Ascending aorta (tissue), 2 donors: ENCODE measurements around the gene NUP43. TPM values are rescaled to one million over a fixed set of nuclear protein-coding genes. Genes with fewer than 3 reads are reported as not detected.

ENCODE experiments used
- DNase-seq, 2 donors: peaks; one replicate each; pipeline ENCODE4 v3.0.0-alpha.2; 2019; ENCODE audit warnings: low spot score in 2 of 2
- H3K27ac ChIP-seq, 2 donors: fragments of 200-600 bp; sonication (generic); one replicate each; pipeline ENCODE4 v1.5.1; 2016 to 2017; ENCODE audit warnings: mild to moderate bottlenecking in 1 of 2
- H3K27me3 ChIP-seq: fragments of 200-600 bp; sonication (generic); one replicate; pipeline ENCODE4 v1.5.1; 2017
- H3K36me3 ChIP-seq, 2 donors: fragments of 200-600 bp; sonication (generic); one replicate each; pipeline ENCODE4 v1.5.1; 2016
- H3K4me1 ChIP-seq, 2 donors: fragments of 200-600 bp; sonication (generic); one replicate each; pipeline ENCODE4 v1.5.1; 2016 to 2017; ENCODE audit warnings: mild to moderate bottlenecking in 1 of 2
- H3K4me3 ChIP-seq, 2 donors: fragments of 200-600 bp; sonication (generic); one replicate each; pipeline ENCODE4 v1.5.1; 2016 to 2017; ENCODE audit warnings: mild to moderate bottlenecking in 1 of 2
- H3K9me3 ChIP-seq, 2 donors: fragments of 200-600 bp; sonication (generic); one replicate each; pipeline ENCODE4 v1.5.1; 2016
- intact Hi-C: fragments of 100-400 bp; cut with DNase I; formaldehyde crosslinking; loops from one replicate; pipeline ENCODE4 v1.15.1; 2023
- total RNA-seq: library from RNA; depleted of rRNA; stranded (reverse); fragments of >200 nt; gene quantifications from one replicate; pipeline ENCODE4 v1.1.0, GENCODE V29; 2016
- TF ChIP-seq, protein P1 (sequence below), 3 experiments: fragments of 200-600 bp in 2 of 3; fragments of 450-650 bp in 1 of 3; sonication (generic) in 2 of 3; IDR thresholded peaks; one replicate each; pipeline ENCODE4 v1.5.1; 2016 to 2019; ENCODE audit warnings: antibody characterized with exemption in 3 of 3, mild to moderate bottlenecking in 1 of 3, moderate library complexity in 1 of 3

Gene NUP43
- total RNA-seq, 1 donor from 2014 or later = 2.9 TPM

DNA sequence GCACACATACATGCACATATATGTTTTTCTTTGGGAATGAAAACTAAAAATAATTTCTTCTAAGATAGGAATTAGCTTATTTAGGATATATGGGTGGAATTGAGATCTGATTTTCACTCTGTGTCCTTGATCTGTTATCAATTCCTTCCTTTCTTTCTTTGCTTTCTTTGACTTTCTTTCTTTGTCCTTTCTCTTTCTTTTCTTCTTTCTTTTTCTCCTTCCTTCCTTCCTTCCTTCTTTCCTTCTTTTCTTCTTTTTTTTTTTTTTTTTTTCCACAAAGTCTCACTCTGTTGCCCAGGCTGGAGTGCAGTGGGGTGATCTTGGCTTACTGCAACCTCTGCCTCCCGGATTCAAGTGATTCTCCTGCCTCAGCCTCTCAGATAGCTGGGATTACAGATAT, 31.3 kb upstream of the NUP43 start:
- H3K4me1 ChIP-seq = no peaks in the 10 kb centered on the region
- intact Hi-C loops = no loop called here
- no peaks in the 10 kb centered on the region for H3K27me3 ChIP-seq
- no peaks in the 10 kb centered on the region for H3K9me3 ChIP-seq
- DNase-seq = no peak
- no peak overlapping the region for H3K4me3 ChIP-seq
- TF ChIP-seq, protein P1, sequence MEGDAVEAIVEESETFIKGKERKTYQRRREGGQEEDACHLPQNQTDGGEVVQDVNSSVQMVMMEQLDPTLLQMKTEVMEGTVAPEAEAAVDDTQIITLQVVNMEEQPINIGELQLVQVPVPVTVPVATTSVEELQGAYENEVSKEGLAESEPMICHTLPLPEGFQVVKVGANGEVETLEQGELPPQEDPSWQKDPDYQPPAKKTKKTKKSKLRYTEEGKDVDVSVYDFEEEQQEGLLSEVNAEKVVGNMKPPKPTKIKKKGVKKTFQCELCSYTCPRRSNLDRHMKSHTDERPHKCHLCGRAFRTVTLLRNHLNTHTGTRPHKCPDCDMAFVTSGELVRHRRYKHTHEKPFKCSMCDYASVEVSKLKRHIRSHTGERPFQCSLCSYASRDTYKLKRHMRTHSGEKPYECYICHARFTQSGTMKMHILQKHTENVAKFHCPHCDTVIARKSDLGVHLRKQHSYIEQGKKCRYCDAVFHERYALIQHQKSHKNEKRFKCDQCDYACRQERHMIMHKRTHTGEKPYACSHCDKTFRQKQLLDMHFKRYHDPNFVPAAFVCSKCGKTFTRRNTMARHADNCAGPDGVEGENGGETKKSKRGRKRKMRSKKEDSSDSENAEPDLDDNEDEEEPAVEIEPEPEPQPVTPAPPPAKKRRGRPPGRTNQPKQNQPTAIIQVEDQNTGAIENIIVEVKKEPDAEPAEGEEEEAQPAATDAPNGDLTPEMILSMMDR (IDR thresholded peaks at IDR 0.05) = no peak
- peaks cover 10 to 52% of the 10 kb centered on the region in 2 donors for H3K36me3 ChIP-seq
- no peak overlapping the region for H3K27ac ChIP-seq

DNA sequence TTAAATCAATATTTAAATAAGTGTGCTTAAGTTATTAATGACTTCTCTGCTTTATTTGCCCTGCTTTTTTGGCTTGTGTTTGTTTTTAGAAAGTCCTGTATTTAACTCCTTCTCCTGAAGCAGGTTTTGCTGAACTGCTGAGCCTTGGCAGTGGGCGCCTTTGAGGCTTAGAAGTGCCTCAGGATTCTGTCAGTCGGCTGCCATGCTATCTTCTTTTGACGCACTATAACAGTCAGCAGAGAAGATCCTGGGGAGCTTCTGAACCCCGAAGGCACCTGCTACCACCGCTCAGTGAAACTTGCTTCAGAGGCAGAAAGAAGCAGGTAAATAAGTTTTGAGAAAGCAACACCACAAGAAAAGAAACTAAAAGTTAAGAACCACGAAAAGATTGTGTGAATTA, 25.6 kb upstream of the NUP43 start:
- peaks cover 0 to under 1% of the 10 kb centered on the region in 2 donors for H3K4me1 ChIP-seq
- peaks cover 17 to 45% of the 10 kb centered on the region in 2 donors for H3K36me3 ChIP-seq
- no peak overlapping the region for H3K4me3 ChIP-seq
- intact Hi-C loops = no loop called here
- TF ChIP-seq, protein P1 (IDR thresholded peaks at IDR 0.05) = no peak
- H3K27ac ChIP-seq = no peak overlapping the region
- no peaks in the 10 kb centered on the region for H3K9me3 ChIP-seq
- no peak for DNase-seq
- H3K27me3 ChIP-seq = no peaks in the 10 kb centered on the region

DNA sequence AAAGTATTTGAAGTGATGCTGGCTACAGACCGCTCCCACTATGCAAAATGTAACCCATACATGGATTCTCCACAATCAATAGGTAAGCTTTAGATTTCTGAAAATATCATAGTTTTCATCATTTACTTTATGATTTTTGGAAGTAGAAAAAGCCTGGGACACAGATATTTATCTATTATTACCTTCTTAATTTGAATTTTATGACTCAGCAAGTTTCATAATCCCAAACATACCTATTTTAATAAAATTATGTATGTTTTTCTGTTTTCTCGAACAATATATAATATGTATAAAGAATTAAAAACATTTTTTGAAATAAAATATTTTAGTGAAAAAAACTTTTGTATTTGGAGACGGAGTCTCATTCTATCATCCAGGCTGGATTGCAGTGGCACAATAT, 24.9 kb upstream of the NUP43 start:
- Histone ChIP-seq H3K36me3 (peaks cover 17 to 44% of the 10 kb centered on the region in 2 donors), H3K4me3 (no peak overlapping the region), H3K9me3 (no peaks in the 10 kb centered on the region), H3K27me3 (no peaks in the 10 kb centered on the region), H3K4me1 (peaks cover 0 to 3% of the 10 kb centered on the region in 2 donors), H3K27ac (no peak overlapping the region)
- intact Hi-C loops = no loop called here
- TF ChIP-seq, protein P1 (IDR thresholded peaks at IDR 0.05) = no peak
- DNase-seq = no peak

DNA sequence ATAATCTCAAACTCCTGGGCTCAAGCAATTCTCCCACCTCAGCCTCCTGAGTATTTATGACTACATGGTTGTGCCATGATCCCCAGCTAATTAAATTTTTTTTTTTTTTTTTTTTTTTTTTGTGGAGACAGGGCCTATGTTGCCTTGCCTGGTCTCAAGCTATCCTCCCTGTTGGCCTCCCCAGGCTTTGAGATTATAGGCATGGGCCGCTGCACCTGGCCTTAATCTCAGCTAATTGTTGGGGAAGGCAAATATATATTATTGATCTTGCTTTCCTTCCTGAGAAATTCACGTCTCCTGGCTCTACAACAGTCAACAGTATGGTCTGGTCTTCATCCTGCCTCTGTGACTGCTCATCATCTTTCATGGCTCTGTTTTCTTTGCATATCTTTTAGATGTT, 23.3 kb upstream of the NUP43 start:
- Histone ChIP-seq H3K4me1 (peaks cover 0 to 3% of the 10 kb centered on the region in 2 donors), H3K36me3 (peaks cover 14 to 33% of the 10 kb centered on the region in 2 donors), H3K27me3 (no peaks in the 10 kb centered on the region), H3K9me3 (no peaks in the 10 kb centered on the region), H3K27ac (no peak overlapping the region), H3K4me3 (no peak overlapping the region)
- intact Hi-C loops = no loop called here
- TF ChIP-seq, protein P1 (IDR thresholded peaks at IDR 0.05) = no peak
- DNase-seq = no peak

DNA sequence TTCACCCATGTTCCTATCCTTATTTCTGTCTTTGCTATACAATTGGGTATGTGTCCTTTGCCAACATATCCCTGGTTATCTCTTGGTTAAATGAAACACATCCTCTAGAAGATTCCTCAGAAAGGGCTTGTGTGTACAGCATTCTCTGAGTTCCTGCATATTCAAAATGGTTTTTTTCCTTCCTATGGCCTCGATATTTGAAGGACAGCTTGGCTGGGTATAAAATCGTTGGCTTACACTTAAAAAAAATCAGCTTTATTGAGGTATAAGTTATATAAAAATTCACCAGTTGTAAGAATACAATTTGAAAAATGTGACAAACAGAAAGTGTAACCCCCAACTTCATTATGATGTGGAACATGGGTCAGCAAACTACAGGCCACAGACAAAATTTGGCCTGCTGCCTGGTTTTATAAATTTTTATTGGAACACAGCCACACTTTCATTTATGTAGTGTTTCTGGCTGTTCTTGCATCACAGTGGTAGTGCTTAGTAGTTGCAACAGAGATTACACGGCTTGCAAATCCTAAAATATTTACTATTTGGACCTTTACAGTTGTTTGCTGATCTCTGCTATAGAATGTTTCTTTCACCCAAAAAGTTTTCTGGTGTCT, 19.9 kb upstream of the NUP43 start:
- TF ChIP-seq, protein P1 (IDR thresholded peaks at IDR 0.05) = no peak
- peaks cover 0 to 4% of the 10 kb centered on the region in 2 donors for H3K36me3 ChIP-seq
- H3K27ac ChIP-seq = no peak overlapping the region
- H3K4me3 ChIP-seq = no peak overlapping the region
- H3K4me1 ChIP-seq = peaks cover 0 to 3% of the 10 kb centered on the region in 2 donors
- no peak for DNase-seq
- no peaks in the 10 kb centered on the region for H3K27me3 ChIP-seq
- no peaks in the 10 kb centered on the region for H3K9me3 ChIP-seq
- intact Hi-C loops = no loop called here

DNA sequence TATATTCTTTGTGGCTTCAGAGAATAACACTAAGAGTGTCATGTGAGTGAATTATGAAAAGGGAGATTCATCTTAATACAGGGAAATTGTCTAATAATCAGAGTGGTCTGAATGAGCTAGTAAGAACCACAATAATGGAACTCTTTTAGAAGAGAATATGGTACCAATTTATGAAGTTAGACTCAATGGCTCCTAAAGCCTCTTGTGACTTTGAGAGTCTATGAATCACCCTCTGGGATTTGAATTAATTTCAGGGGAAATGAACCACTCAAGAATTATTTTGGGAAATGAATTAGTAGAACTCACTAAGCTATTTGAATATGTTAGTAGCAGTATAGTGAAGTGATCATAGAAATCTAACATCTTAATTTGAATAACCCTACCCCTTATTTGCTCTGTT, 17.5 kb upstream of the NUP43 start:
- Histone ChIP-seq H3K4me1 (peaks cover 0 to 3% of the 10 kb centered on the region in 2 donors), H3K9me3 (no peaks in the 10 kb centered on the region), H3K27ac (no peak overlapping the region), H3K4me3 (no peak overlapping the region), H3K27me3 (no peaks in the 10 kb centered on the region), H3K36me3 (peaks cover 3 to 9% of the 10 kb centered on the region in 2 donors)
- intact Hi-C loops = no loop called here
- TF ChIP-seq, protein P1 (IDR thresholded peaks at IDR 0.05) = no peak
- no peak for DNase-seq
